GM15510 (cell line): ENCODE data around the gene CLPTM1L.

ENCODE experiments used
- POLR2A ChIP-seq: IDR thresholded peaks from 3 replicates; pipeline ENCODE4 v1.6.1; 2011; ENCODE audit warnings: borderline replicate concordance; ENCODE audit not compliant: insufficient read length; ENCODE audit errors: extremely low read depth

CLPTM1L gene

DNA sequence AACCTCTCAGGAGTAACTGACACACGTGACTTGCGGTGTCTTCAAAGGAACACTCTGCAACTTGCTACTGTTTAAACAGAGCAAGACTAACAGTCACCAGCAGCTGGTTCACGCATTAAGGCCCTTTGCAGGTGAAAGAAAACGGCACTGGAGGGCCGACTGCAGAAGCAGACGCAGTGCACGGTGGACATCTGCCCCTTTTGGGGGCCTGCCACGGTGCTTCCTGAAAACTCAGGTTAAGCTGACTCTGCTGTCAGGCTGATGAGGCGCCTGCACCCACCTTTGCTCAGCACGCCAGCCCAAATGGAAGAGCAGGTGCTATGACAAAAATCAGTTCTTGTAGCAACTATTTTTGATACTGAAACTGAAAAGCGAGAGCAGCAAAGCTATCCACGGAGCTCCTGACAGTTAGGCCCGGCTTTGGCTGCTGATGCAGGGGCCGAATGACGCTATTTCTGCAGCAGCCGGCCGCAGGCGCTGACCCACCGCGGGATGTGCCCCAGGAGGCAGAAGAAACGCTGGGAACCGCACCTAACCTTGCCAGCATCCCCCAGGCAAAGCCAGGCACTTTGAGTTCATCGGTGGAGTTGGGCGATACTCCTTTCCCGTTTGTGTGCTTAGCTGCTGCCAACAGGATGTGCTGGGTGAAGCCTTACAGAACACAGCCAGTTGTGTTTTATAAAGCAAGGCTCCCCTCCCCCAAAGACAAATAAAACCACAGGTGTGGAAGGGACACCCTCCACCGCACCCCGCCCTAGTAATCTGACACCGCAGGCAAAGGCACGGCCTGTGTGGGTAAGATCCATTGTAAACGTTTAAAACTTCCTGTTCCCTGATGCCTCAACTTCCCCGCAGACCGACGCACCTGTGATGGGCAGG is 29.0 kb downstream of the CLPTM1L start:
- peak; percentile 30 for TF ChIP-seq POLR2A

DNA sequence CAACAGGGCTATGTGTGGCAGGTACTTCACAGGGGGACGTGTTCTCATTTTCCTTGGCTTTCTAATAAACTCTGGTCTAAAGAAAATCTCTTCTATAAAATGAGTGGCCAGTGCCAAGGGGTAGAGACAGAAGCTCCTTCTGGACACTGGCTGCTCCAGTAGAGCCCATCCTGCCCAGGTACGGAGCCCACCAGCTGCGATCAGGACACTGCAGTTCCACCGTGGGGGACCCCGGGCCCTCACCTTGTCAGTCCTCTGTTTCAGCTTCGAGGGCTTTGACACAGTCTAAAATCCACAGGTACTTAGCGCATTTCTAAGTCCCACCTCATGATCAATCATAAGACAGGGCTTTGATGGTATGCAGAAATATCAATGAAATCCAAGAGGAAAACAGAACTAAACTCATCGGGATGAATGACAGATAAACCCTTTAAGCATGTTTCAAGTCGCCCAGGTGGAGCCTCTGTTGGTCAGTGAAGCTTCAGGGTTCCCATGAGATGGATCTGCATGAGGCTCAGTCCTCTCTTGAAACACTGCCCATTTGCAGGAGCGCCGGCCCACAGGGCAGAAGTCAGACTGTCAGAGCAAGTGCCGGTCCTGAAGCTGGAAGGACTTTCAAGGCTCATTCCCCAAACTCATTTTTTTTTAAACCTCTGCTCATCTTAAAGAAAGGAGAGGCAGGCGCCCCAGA is 29.7 kb downstream of the CLPTM1L start:
- TF ChIP-seq POLR2A, result no peak

DNA sequence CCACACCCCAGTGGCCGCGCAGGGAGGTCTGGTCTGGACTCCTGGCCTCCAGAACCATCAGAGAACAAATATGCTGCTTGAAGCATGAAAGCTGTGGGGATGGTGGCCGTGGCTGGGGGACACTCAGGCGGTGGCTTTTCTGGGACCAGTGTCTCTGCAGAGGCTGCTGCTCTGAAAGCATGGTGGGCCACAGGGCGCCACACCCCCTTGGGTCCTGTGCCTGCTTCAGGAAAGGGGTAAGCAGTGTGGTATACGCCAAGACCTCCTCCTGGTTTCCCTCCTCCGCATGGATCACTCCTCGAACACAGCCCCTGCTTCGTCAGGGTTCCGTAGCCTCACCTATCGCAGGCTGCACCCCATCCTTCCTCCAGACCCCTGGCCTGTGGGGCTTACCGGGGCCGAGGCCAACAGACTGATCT is 30.3 kb downstream of the CLPTM1L start:
- no peak for TF ChIP-seq POLR2A

DNA sequence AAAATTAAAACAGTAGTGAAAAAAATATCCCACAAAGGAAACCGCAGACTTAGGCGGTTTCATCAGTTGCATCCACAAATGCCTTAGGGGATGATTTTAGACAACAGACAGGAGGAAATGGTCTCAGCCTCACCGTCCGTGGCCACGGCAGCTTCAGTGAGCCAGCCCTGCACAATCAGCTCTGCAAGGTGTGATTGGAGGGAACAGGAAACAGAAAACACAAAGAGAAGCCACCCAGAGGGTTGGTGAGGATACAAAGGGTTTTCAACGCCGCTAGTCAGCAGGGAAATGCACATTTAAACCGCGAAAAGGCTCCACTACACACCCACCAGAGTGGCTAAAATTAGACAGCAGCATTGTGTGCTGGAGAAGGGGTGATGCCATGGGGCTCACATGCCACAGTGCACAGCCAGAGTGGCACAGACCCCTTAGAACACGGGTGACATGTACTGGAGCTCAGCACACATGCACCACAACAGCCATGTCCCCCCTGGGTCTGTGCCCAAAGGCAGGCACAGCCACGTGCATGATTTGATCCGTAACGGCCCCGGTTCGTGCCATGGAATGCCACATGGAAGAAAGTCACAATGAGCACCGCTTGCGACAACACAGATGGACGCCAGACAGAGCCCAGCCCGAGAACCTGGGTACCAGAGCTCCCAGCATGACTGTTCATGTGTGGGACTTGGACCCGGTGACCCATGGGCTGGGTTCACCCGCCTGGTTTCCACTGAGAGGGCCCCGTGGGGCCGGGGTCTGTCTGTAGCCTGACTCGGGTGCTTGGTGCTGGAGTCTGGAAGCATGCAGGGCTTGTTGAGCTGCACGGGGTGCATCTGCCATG is 31.7 kb downstream of the CLPTM1L start:
- TF ChIP-seq POLR2A, result peak; percentile 15

DNA sequence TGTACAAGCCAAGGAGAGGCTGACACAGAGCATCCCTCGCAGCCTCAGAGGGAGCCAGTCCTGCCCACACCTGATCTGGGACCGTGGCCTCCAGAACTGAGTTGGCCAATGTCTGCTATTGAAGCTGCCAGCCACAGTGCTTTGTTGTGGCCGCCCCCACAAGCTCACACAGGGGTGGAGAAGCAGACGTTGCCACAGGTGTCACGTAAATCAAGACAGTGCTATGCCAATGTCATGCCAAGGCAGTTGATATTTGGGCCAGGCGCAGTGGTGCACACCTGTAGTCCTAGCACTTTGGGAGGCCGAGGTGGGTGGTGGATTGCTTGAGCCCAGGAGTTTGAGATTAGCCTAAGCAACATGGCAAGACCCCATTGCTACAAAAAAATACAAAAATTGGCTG is 32.7 kb downstream of the CLPTM1L start:
- TF ChIP-seq POLR2A, result no peak

DNA sequence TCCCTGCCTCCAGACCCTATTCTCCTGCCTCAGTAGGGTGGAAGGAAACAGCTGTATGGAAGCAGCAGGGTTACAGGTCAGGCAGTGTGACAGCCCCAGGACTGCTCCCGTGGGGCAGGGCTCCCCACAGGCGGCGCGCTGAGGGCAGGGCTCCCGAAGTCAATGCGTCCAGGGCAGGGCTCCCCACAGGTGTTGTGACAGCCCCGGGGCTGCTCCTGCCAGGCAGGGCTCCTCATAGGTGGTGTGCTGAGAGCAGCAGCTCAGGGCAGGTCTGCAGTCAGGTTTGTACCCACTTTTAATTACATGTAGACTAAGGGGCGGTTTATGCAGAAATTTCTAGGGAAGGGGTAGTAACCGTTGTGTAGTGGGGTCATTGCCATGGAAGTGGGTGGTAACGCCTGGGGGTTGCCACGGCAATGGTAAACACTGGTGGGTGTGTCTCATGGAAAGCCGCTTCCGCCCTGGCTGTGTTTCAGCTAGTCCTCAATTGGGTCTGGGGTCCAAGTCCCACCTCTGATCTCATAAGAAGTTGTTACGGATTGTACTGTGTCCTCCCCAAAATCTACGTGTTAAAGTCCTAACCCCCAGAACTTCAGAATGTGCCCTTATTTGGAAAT is 33.4 kb downstream of the CLPTM1L start:
- no peak for TF ChIP-seq POLR2A

DNA sequence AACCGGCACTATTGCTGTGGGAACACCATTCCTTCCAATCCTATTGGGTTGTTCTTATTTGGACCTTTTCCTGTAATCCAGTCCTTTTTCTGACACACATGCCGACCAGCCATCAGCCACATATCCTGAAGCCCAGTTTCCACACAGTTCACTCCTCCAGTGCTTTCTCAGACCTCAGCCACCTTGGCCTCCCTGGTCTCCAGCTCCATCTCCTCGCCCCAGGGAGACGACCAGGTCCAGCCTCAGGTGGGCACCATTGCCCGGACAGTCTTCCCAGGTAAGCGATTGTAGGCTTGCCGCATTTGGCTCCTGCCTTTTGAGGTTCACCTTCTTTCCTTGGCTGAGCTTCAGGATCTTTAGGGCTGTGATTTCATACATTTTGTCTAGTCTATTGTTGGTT is 34.8 kb downstream of the CLPTM1L start:
- no peak for TF ChIP-seq POLR2A

DNA sequence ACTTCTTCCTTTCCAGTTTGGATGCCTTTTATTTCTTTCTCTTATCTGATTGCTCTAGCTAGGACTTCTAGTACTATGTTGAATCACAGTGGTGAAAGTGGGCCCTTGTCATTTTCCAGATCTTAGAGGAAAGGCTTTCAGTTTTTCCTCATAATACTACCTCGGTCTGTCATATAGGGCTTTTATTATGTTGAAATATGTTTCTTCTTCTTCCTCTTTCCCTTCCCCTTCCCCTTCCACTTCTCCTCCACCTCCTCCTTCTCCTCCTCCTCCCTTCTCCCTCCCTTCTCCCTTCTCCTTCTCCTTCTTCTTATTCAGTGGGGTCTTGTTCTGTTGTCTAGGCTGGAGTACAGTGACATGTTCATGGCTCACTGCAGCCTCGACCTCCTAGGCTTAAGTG is 40.9 kb downstream of the CLPTM1L start:
- TF ChIP-seq POLR2A, result no peak

DNA sequence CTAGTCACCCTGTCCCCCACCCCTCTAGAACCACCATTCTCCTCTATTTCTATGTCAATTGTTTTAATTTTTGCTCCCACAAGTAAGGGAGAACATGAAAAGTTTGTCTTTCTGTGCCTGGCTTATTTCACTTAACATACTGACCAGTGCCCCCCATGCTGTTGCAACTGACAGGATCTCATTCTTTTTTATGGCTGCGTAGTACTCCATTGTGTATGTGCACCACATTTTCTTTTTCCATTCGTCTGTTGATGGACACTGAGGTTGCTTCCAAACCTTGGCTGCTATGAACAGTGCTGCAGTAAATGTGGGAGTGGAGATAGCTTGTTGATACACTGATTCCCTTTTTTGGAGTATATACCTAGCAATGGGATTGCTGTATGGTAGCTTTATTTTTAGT is 42.6 kb downstream of the CLPTM1L start:
- TF ChIP-seq POLR2A, result no peak

DNA sequence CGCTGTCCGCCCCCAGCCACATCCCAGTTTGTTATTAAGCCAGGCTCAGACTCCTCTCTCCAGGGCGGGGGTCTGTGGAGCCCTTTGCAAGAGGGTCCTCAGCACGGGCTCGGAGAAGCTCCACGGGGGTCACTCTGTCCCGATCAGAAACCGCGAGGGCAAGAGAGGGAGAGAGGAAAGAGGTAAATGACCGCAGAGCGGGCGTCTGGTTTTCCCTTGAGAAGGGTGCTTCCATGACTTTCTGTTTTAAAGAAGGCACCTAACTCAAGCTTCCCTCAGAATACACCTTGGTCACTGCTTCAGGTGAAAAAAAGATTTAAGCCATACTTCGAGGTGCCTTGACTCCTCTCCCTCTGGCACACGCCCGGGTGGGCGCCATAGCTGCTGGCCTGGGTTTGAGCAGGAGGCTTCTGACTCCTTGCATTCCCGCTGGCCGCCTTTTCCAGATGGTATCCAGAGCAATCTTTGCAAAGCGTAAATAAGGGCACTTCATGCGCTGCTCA is 44.3 kb downstream of the CLPTM1L start:
- no peak for TF ChIP-seq POLR2A

DNA sequence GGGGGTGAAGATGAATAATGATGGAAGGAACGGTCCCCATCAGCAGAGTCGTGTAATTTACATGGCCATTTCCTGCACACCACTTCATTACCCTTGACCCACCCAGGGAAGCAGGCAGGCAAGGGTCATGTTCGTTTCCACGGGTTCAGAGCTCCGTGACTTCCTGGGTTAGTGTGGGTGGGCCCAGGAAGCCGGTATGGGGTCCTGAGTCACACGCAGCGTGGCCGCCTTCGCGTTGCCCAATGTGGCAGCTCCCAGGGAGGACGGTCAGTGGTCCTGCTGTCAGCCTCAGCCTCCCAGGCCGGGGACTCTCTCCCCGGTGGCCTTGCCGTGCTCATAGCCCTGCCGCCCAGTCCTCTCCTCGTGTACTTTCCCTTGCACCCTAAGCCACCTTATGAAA is 44.9 kb downstream of the CLPTM1L start:
- no peak for TF ChIP-seq POLR2A

DNA sequence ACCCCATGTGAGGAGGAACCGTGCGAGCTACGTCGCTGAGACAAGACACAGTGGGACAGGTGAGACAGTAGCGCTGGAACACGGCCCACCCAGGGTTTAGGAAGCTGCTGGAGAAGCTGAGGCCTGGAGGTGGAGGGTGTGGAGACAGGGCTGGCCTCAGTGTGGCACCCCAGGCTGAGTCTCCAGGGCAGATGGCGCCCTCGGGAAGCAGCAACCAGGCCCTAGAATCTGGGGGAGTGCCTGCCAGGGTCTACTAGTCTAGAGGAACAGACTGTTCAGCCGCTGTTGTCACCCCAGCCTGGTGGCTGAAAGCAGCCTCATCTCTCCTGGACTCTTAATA is 45.4 kb downstream of the CLPTM1L start:
- TF ChIP-seq POLR2A, result no peak

DNA sequence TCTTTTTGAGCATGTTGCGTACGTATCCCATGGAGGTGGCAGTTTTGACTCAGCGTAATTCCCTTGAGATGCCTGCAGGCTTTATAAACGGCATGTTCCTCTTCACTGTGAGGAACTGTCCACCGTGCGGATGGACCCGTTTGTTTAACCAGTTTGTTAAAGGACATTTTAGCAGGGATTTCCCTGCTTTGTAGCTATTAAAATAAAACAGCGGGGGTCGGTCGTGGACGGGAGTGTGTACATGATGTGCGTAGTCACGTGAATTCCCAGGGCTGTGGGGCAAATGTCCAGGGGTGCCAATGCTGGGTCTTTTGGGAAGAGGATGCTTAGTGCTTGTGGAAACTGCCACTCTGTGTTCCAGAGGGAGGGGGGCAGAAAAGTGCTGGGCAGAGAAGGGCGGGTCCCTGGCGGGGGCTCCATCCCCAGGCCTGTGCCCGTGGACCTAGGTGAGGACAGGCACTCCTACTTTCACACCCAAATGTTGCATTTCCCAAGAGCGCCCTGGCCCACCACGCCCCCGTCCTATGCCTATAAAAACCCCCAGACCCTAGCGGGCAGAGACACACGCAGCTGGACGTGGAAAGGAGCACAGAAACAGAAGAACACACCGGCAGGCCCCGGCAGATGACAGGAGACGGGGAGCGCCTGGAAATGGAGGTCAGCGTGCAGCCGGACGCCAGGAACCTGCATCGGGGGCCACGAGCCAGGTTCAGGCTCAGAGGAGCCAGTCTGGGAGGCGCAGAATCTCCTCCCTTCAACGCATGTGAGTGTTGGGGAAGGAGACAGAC is 46.0 kb downstream of the CLPTM1L start:
- no peak for TF ChIP-seq POLR2A

DNA sequence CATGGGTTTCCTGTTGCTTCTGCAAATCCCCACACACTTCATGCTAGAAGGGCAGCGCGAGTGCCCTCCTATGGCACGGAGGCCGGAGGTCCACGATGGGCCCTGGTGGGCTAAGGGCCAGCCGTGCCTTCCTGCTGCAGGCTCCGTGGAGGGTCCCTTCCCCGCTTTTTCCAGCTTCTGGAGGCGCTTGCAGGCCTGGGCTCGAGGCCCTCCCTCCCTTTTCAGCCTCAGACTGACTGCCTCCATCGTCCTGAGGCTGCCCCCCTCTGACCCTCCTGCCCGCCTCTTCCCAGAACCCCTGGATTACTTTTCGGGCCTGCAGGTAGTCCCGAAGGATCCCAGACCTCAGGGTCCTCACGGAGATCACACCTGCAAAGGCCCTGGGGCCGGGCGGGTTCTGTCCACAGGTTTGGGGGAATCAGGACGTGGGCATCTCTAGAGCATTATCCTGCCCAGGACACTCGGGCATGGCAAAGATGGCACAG is 46.8 kb downstream of the CLPTM1L start:
- TF ChIP-seq POLR2A, result no peak

DNA sequence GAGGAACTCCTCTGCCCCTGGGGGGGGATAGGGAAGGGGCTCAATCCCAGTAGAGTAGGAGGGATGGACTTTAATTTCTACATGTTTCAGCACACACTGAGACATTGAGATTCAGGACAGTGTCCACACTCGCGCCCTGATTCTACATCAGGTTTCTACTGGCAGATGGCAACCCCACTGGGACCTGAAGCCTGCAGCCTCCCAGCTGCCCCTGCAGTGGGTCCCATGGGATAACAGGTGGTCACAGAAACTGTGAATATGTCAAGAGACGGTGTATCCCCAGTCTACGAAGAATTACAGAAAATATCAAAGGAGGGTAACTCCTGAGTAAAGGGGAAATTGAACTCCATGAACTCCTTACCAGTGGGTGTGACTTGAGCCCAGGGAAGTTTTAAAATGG is 47.7 kb downstream of the CLPTM1L start:
- TF ChIP-seq POLR2A, result no peak

DNA sequence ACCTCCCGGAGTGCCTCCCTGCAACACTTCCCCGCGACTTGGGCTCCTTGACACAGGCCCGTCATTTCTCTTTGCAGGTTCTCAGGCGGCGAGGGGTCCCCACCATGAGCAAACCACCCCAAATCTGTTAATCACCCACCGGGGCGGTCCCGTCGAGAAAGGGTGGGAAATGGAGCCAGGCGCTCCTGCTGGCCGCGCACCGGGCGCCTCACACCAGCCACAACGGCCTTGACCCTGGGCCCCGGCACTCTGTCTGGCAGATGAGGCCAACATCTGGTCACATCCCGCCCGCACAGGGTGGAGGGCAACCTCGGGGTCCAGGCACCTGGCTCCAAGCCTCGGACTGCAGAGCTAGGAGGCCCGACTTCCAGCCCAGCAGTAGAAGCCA is 49.3 kb downstream of the CLPTM1L start:
- no peak for TF ChIP-seq POLR2A
